Measurements from ENCODE around the gene TXN2.
"Not testable (repeated sequence)": the region's sequence is repeated elsewhere in the genome, so short reads cannot be mapped to it uniquely, and the experiment has no call there.

TXN2 gene

GRCh38 chr22:36455571-36456463 lies 25.6 kb downstream of the TXN2 start:
- no peak for DNase-seq (ENCODE audit: low read depth)

DNA sequence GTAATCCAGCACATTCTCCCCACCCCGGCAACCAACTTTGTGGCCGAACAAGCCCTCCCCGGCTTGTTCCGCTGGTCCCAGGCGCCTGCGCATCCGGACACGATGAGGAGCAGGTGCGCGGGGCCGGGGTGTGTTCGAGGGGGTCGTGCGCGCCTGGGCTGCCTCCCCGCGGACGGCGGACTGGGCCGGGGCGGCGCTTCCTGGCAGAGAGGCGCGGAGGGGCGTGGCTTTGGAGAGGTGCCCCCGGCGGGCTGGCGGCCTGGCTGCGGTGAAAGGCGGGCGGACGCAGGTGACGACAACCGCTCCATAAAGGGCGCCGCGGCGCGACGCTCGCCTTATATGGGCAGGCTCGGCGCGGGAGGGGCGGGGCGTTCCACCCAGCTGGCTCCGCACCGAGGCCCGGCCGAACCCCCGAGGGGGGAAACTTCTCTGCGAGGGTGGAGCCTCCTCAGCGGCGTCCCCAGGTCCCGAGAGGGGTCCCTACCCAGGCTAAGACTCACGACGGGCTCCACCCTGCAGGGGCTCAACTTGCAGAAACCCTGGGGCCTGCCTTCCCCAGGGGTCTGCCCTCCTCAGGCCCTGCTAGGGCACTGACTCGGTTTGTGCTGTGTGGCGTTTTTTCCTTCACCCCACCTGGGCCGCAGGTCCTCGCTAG lies 26.4 kb downstream of the TXN2 start:
- peak; percentile 93 for DNase-seq (ENCODE audit: low read depth)

DNA sequence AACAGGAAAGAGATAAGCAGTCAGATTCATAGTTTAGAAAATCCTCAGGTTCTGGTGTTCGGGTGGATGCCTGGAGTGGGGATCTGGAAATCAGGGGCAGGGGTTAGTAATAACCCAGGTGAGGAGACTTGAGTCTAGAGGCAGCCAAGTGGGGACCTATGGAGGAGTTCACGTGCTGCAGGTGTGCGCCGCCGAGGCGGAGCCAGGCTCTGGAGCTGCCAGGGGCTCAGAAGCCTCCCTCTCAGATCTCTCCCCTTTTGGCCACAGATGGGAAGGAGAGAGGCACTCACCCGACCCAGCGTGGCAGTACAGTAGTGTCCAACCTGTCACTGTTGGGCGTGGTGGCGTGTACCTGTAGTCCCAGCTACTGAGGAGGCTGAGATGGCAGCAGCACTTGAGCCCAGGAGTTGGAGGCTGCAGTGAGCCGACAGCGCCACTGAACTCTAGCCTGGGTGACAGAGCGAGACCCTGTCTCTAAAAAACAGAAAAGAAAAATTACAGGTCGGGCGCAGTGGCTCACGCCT lies 27.5 kb downstream of the TXN2 start:
- no peak for DNase-seq (ENCODE audit: low read depth)

GRCh38 chr22:36452978-36453607 lies 28.3 kb downstream of the TXN2 start:
- not testable (repeated sequence) for DNase-seq (ENCODE audit: low read depth)

GRCh38 chr22:36452250-36452977 lies 29.0 kb downstream of the TXN2 start:
- DNase-seq (ENCODE audit: low read depth): no peak

DNA sequence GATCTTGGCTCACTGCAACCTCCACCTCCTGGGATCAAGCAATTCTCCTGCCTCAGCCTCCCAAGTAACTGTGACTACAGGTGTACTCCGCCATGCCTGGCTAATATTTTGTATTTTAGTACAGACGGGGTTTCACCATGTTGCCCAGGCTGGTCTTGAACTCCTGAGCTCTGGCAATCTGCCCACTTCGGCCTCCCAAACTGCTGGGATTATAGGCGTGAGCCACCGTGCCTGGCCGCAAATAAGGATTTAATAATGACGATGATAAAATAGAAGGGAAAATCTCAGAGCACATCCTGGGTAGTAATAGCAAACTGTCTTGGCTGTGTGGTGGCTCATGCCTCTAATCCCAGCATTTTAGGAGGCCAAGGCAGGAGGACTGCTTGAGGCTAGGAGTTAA lies 30.5 kb downstream of the TXN2 start:
- DNase-seq (ENCODE audit: low read depth): not testable (repeated sequence)

DNA sequence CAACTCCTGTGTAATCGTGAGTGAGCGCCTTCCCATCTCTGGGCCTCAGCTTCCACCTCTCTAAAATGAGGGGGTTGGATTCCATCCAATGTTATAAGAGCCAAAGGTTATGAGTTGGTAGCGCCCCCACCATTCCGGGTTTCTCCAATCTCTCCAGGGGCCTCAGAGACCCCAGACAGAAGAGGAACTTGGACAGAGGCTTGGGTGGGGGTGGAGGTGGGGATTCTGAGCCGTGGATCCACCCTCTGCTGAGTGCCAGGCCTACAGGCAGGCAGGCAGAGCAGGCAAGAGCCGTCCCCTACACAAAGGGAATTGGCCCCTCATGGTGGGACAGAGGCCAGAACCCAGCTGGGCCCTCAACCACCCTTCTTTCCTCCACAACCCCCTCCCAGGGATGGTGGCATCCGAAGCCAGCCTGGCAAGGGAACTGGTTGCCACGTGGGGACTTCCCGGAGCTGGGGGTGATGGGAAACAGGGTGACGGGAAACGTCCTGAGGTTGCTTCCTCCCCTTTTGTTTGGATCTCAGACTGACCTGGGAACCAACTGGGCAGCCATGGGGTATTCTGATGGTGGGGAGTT lies 31.8 kb downstream of the TXN2 start:
- DNase-seq (ENCODE audit: low read depth): no peak

GRCh38 chr22:36447632-36448031 lies 33.8 kb downstream of the TXN2 start:
- DNase-seq (ENCODE audit: low read depth): no peak

DNA sequence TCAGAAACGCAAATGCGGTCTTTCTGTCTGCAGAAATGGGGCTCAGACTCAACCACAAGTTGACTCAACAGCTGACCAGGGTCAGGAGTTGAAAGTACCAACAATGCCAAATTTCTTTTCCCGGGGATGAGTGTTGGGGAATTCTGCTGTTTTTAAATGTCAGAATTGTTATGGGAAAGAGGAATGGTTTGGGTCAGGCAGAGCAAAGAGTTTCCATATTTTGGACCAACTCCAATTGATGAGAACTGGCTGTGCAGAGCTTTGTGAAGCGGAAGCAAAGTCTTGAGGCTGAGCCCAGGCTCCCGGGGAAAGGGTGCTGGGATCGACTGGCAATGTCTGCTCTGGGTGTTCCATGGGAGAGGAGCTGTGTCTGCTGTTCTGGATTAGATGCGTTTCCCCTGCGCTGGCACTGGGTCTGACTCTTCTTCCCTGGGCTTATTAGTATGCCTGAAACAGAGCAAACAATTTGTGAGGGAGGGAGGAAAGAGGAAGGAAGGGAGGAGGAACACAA lies 36.2 kb downstream of the TXN2 start:
- no peak for DNase-seq (ENCODE audit: low read depth)

GRCh38 chr22:36443198-36443770 lies 38.2 kb downstream of the TXN2 start:
- DNase-seq (ENCODE audit: low read depth): no peak

GRCh38 chr22:36442506-36443197 lies 38.8 kb downstream of the TXN2 start:
- no peak for DNase-seq (ENCODE audit: low read depth)

DNA sequence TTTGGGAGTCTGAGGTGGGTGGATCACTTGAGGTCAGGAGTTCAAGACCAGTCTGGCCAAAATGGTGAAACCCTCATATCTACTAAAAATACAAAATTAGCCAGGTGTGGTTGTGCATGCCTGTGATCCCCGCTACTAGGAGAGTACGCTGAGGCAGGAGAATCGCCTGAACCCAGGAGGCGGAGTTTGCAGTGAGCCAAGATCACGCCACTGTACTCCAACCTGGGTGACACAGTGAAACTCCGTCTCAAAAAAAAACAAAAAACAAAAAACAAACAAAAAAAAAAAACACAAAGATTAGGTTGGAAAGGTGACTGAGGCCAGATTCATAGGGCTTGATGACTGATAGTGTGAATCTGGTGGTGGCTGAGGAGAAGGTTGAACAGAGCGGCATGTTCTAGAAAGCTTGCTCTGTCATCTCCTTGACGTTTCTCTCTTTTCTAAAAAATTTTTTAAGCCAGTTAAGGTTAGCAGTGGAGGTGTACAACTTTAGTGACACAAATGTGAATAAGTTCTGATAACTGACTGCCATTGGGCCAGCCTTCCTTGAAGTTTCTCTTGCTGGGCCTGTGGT lies 40.9 kb downstream of the TXN2 start:
- no peak for DNase-seq (ENCODE audit: low read depth)

DNA sequence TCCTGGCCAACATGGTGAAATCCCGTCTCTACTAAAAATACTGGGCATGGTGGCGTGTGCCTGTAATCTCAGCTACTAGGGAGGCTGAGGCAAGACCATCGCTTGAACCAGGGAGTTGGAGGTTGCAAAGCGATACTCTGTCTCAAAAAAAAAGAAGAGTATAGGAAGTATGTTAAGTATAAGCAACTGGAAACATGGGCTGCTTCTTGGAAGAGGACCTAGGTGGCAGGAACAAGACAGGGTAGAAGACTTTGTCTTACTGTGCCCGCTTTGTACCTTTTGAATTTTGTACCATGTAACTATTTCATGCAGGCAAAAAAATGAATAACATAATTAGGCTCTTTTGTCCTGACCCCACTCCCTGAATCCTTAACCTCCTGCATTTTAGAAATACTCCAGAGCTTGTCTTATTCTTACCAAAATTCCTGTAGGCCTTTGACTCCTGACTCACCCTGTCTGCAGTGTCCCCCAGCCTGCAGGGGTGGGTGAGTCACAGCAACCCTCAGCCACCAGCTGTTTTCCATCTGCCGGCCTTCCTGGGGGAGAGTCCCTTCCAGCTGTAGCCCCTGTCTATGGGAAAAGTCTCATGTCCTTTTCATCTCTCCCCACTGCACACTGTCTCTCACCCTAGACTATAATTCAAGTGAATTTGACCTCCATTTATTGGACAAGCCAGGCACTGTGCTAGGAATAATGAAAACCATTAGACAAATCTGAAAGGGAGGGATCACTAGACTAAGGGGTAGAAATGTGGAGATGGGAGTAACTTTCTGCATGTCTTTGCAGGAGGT lies 41.8 kb downstream of the TXN2 start:
- no peak for DNase-seq (ENCODE audit: low read depth)

DNA sequence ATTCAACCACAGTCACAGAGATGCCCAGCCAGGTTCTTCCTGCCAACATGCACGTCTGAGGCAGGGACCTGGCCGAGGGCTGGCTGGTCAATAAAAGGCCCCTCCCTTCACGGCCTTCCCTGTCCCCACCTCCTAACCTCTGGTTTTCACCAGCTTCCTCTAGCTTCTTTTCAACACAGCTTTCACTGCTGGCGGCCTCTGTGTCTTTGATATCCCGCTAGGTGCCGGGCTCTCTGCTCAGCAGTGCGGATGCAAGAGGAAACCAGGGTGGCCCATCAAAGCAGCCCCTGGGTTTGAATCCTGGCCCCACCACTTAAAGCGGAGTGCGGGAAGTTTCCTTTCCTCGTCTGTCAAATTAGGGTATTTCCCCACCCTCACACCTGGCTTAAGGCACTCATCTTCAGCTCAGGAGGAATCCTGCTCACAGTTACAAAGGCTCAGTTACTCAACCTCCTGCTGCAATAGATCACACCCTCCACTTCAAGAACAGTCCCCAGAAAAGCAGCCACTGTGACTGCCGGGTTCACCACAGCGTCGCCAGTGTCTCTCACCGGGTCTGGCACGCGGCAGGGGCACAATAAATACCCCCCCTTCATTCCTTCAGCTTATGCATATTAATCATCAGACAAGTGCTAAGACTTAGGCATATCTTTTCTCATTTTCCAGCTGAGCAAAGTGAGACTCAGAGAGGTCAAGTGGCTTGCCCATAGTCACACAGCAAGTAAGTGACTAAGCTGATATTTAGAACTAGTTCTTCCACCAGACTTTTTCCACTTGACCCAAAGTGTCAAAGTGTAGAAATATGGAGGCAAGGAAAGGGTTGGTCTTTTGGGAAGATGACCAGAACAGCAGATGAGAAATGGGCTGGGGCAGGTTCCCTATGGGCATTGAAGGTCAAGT lies 45.7 kb downstream of the TXN2 start:
- peak; percentile 37 for DNase-seq (ENCODE audit: low read depth)

DNA sequence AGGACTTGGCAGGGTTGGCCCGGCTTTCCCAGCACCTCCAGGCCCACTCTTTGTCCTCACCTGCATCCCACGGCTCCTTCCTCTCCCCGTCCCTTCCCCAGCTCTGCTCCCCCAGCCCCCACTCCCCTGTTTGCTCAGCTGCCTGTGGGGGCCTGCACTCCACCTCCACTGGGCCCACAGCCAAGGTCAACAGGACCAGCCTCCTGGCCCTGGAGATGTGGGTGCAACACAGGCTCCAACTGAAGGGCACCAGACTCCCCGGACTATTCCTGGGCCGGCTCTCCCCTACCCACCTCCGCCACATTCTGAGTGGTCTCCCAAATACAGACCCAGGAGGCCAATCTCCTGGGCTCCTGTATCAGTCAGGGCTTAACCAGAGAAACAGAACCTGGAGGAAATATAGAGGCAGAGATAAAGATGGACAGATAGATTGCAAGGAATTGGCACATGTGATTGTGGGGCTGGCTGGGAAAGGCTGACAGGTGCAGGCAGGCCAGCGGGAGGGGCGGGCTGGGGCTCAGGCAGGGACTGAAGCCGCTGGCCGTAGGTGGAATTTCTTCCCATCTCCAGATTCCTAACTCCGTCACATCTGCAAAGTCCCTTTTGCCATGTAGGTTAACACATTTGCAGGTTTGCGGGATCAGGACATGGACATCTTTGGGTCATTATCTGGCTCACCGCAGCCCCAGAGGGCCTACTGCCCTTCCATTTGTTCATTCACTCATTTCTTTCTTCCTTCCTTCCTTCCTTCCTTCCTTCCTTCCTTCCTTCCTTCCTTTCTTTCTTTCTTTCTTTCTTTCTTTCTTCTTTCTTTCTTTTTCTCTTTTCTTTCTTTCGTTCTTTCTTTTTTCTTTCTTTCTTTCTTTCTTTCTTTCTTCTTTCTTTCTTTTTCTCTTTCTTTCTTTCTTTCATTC lies 47.9 kb downstream of the TXN2 start:
- DNase-seq (ENCODE audit: low read depth): no peak

- no peak for DNase-seq (ENCODE audit: low read depth)
Observed at GRCh38 chr22:36432592-36433317, 48.7 kb downstream of the TXN2 start.

Measured in stimulated activated CD8-positive, alpha-beta memory T cell treated with anti-CD3 and anti-CD28 coated beads, Interleukin-12 subunit alpha, Interleukin-12 subunit beta, amount 100 ng/mL, for 1 hour (primary cell).